Measurements from ENCODE around the gene CCDC102A. TPM values are rescaled to one million over a fixed set of nuclear protein-coding genes. Genes with fewer than 3 reads are reported as not detected.

CCDC102A gene
- polyA plus RNA-seq, 1 experiment, result 7.1 TPM

GRCh38 chr16:57526498-57526897 is 9.9 kb downstream of the CCDC102A start:
- no peak for TF ChIP-seq CTCF (IDR thresholded peaks at IDR 0.05; ENCODE audit: low read depth, low read length)
- Histone ChIP-seq H3K4me3 (ENCODE audit: low read depth, low read length) (no peak overlapping the region), H3K9me3 (ENCODE audit: control insufficient read depth, insufficient read depth, low read length) (no peaks in the 10 kb centered on the region), H3K27ac (ENCODE audit: low read depth, low read length) (no peak overlapping the region), H3K27me3 (ENCODE audit: control insufficient read depth, insufficient read depth, low read length) (no peaks in the 10 kb centered on the region)
- DNase-seq (ENCODE audit: low read depth, low spot score), result no peak
- CTCF ChIA-PET, result interaction anchor here (0.5 to 1.0 kb wide), 2 partner anchors 109 to 124 kb away, joined by 3 to 5 read pairs; no protein-coding TSS in a partner anchor
- POLR2A ChIA-PET, result no interaction called here

GRCh38 chr16:57525761-57526160 is 10.6 kb downstream of the CCDC102A start:
- no peak for TF ChIP-seq CTCF (IDR thresholded peaks at IDR 0.05; ENCODE audit: low read depth, low read length)
- CTCF ChIA-PET, result interaction anchor here (0.6 to 1.0 kb wide), 2 partner anchors 50 to 109 kb away, joined by 3 to 5 read pairs; no protein-coding TSS in a partner anchor
- H3K27ac ChIP-seq (ENCODE audit: low read depth, low read length), result no peak overlapping the region
- H3K4me3 ChIP-seq (ENCODE audit: low read depth, low read length), result no peak overlapping the region
- no peak for DNase-seq (ENCODE audit: low read depth, low spot score)
- POLR2A ChIA-PET, result no interaction called here
- H3K27me3 ChIP-seq (ENCODE audit: control insufficient read depth, insufficient read depth, low read length), result no peaks in the 10 kb centered on the region
- H3K9me3 ChIP-seq (ENCODE audit: control insufficient read depth, insufficient read depth, low read length), result no peaks in the 10 kb centered on the region

- no peak for DNase-seq (ENCODE audit: low read depth, low spot score)
- H3K27me3 ChIP-seq (ENCODE audit: control insufficient read depth, insufficient read depth, low read length), result no peaks in the 10 kb centered on the region
- H3K4me3 ChIP-seq (ENCODE audit: low read depth, low read length), result no peak overlapping the region
- POLR2A ChIA-PET, result no interaction called here
- no peaks in the 10 kb centered on the region for H3K9me3 ChIP-seq (ENCODE audit: control insufficient read depth, insufficient read depth, low read length)
- no peak overlapping the region for H3K27ac ChIP-seq (ENCODE audit: low read depth, low read length)
- TF ChIP-seq CTCF (IDR thresholded peaks at IDR 0.05; ENCODE audit: low read depth, low read length), result no peak
- CTCF ChIA-PET, result interaction anchor here (0.6 to 1.8 kb wide), 5 partner anchors 18 to 127 kb away, joined by 3 to 21 read pairs (median 3); partner anchors contain the start of gene POLR2C
Observed at GRCh38 chr16:57522960-57523359, 13.4 kb downstream of the CCDC102A start.

- ChIA-PET CTCF (interaction anchor here (0.6 to 4.6 kb wide), 32 partner anchors 8 to 545 kb away, joined by 3 to 63 read pairs (median 4); partner anchors contain the start of genes CCDC102A, CIAPIN1, COQ9 and DOK4), POLR2A (interaction anchor here (0.7 kb wide), 1 partner anchor 57 kb away, joined by 3 read pairs; the partner anchor contains the start of gene POLR2C)
Observed at GRCh38 chr16:57519796-57520360, 16.5 kb downstream of the CCDC102A start.

More at GRCh38 chr16:57519796-57520360, 16.5 kb downstream of the CCDC102A start:
- Histone ChIP-seq H3K27me3 (ENCODE audit: control insufficient read depth, insufficient read depth, low read length) (no peaks in the 10 kb centered on the region), H3K4me3 (ENCODE audit: low read depth, low read length) (no peak overlapping the region), H3K9me3 (ENCODE audit: control insufficient read depth, insufficient read depth, low read length) (no peaks in the 10 kb centered on the region), H3K27ac (ENCODE audit: low read depth, low read length) (no peak overlapping the region)
- DNase-seq (ENCODE audit: low read depth, low spot score), result no peak
- peak; percentile 99 for TF ChIP-seq CTCF (IDR thresholded peaks at IDR 0.05; ENCODE audit: low read depth, low read length)
